ENCODE data around the gene RALGAPA1. TPM values are rescaled to one million over a fixed set of nuclear protein-coding genes. Genes with fewer than 3 reads are reported as not detected.

The RALGAPA1 gene
- total and polyA plus RNA-seq, 8 donors = 6.0 to 482 (median 128) TPM

DNA sequence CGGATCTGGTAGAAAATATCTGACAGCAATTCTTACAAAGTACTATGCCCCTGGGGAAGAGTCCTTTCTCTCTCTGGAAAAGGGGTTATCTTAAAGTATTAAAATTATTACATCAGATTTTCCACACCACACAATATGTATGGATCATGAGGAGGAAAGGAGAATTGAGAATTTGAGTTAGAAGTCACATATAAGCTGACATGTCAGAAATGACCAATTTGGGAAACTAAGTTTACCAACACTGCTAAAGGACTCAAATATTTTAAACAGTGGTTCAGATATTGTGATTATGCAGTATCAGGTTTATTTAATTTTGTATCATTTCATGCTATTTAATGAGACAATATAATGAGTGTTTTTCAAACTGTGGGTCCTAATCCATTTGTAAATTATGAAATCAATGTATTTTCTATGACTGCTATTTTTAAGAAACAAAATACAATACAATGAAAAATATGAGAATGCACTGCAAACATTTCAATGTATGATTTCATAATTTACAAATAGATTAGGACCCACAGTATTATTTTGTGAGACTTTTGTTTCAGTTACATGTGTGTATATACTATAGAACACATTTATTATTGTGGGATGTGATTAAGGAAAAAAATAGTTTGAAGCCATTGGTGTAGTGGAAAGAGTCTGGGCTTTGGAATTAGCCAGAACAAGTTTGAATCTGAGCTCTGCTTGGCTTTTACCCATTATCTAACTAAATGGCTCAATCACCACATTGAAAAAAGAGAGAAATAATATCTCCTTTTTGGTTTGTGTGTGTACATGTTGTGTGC lies 276.9 kb downstream of the RALGAPA1 start:
- 69 to 97% (median 89%) methylated on average over 1 of the region's 1 CpG for WGBS, 5 donors
- H3K27ac ChIP-seq = no peak overlapping the region
- peaks cover 24 to 31% (median 30%) of the 10 kb centered on the region in 4 donors for H3K4me1 ChIP-seq
- intact Hi-C loops (cut with DNase I; ENCODE audit: low total_unique reads) = no loop called here
- no peaks in the 10 kb centered on the region for H3K36me3 ChIP-seq
- no peak overlapping the region for H3K4me3 ChIP-seq
- H3K9me3 ChIP-seq = no peaks in the 10 kb centered on the region
- H3K27me3 ChIP-seq = peaks cover 5 to 82% (median 47%) of the 10 kb centered on the region in 3 donors
- DNase-seq = no peak
- TF ChIP-seq POLR2AphosphoS5 (IDR thresholded peaks at IDR 0.05) (no peak), EP300 (IDR thresholded peaks at IDR 0.05) (no peak)

DNA sequence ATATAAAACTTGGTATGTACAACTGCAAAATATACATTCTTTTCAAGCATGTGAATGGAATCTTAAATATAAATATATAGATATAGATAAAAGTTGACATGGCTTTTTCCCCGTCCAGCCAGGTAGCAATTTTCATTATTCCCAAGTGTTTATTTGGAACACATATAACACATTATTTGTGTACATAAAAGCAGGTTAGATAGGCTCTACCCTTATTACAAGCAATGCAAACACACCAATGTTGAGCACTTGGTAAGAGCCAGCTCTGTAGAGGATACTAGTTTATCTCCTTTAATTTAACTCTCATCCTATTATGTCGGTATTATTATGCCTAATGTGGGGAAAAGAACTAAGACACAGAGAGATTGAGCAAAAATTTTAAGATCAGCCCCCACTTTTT lies 282.1 kb downstream of the RALGAPA1 start:
- Histone ChIP-seq H3K27me3 (peaks cover 0 to 32% (median 6%) of the 10 kb centered on the region in 3 donors), H3K9me3 (peaks cover 0 to 6% (median 0%) of the 10 kb centered on the region in 4 donors), H3K27ac (no peak overlapping the region), H3K4me1 (no peaks in the 10 kb centered on the region), H3K4me3 (no peak overlapping the region), H3K36me3 (no peaks in the 10 kb centered on the region)
- TF ChIP-seq POLR2AphosphoS5 (IDR thresholded peaks at IDR 0.05) (no peak), EP300 (IDR thresholded peaks at IDR 0.05) (no peak), POLR2A (IDR thresholded peaks at IDR 0.05) (no peak)
- TF ChIP-seq, protein P1, sequence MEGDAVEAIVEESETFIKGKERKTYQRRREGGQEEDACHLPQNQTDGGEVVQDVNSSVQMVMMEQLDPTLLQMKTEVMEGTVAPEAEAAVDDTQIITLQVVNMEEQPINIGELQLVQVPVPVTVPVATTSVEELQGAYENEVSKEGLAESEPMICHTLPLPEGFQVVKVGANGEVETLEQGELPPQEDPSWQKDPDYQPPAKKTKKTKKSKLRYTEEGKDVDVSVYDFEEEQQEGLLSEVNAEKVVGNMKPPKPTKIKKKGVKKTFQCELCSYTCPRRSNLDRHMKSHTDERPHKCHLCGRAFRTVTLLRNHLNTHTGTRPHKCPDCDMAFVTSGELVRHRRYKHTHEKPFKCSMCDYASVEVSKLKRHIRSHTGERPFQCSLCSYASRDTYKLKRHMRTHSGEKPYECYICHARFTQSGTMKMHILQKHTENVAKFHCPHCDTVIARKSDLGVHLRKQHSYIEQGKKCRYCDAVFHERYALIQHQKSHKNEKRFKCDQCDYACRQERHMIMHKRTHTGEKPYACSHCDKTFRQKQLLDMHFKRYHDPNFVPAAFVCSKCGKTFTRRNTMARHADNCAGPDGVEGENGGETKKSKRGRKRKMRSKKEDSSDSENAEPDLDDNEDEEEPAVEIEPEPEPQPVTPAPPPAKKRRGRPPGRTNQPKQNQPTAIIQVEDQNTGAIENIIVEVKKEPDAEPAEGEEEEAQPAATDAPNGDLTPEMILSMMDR (IDR thresholded peaks at IDR 0.05) = no peak
- WGBS, 5 donors = 66 to 85% (median 69%) methylated on average over 2 of the region's 2 CpGs
- intact Hi-C loops (cut with DNase I; ENCODE audit: low total_unique reads) = no loop called here
- no peak for DNase-seq

DNA sequence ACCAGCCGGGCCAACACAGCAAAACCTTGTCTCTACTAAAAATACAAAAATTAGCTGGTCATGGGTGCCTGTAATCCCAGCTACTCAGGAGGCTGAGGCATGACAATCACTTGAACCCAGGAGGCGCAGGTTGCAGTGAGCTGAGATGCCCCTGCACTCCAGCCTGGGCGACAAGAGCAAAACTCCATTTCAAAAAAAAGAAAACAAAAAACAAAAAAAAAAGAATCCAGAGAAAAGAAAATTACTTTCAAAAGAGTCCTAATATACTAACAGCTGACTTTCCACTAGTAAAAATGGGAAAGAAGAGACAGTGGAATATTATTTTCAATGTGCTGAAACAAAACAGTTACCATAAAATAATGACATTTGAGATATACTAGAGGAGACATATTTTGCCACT lies 283.4 kb downstream of the RALGAPA1 start:
- Histone ChIP-seq H3K4me1 (no peaks in the 10 kb centered on the region), H3K27ac (no peak overlapping the region), H3K36me3 (no peaks in the 10 kb centered on the region), H3K4me3 (no peak overlapping the region), H3K27me3 (peaks cover 0 to 20% (median 3%) of the 10 kb centered on the region in 3 donors), H3K9me3 (peaks cover 0 to 6% (median 0%) of the 10 kb centered on the region in 4 donors)
- 87 to 98% (median 94%) methylated on average over 3 of the region's 3 CpGs for WGBS, 5 donors
- DNase-seq = no peak
- intact Hi-C loops (cut with DNase I; ENCODE audit: low total_unique reads) = no loop called here
- TF ChIP-seq POLR2AphosphoS5 (IDR thresholded peaks at IDR 0.05) (no peak), EP300 (IDR thresholded peaks at IDR 0.05) (no peak), POLR2A (IDR thresholded peaks at IDR 0.05) (no peak)
- TF ChIP-seq, protein P1 (IDR thresholded peaks at IDR 0.05) = no peak

DNA sequence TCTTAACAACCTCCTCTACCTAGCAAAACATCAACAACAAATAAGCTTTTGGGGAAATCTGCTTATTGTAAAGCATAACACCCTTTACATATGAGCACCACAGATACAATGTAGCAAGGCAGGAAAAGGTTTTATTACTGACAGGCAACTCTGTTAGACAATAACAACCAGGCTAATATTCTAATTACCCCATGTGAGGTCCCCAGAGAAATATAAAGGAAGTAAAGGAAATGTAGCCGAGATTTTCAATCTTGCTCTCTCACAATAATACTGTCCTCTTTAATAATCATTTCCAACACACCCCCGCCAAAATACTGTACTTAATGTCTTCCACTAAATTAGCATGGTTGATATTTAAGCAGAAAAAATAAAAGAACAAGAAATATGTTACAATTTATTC lies 289.1 kb downstream of the RALGAPA1 start:
- DNase-seq = no peak
- H3K4me1 ChIP-seq = no peaks in the 10 kb centered on the region
- 63 to 86% (median 76%) methylated on average over 2 of the region's 2 CpGs for WGBS, 5 donors

DNA sequence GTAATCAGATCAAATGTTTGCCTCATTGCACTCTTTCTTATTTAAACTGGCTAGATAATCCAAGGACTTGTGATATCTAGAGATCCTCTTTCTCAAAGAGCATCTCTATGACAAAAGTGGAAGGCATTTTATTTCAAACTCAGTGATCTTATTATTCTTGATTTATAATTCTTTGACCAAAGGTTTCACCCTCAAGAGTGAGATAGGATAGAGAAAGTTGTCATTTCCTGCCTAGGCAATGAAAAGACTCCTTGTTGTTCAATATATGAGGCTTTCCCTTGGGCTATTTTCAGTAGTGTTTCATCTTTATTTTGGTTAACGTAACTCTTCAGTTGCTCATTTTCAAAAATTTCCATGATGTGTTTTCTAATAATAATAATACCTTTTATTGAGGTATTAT lies 293.2 kb downstream of the RALGAPA1 start:
- H3K4me3 ChIP-seq = no peak overlapping the region
- H3K27ac ChIP-seq = no peak overlapping the region
- no peak for DNase-seq
- no peaks in the 10 kb centered on the region for H3K4me1 ChIP-seq
- 84 to 93% (median 87%) methylated on average over 1 of the region's 1 CpG for WGBS, 5 donors
- H3K36me3 ChIP-seq = no peaks in the 10 kb centered on the region
- intact Hi-C loops (cut with DNase I; ENCODE audit: low total_unique reads) = no loop called here
- TF ChIP-seq, protein P1 (IDR thresholded peaks at IDR 0.05) = no peak
- no peak for TF ChIP-seq POLR2AphosphoS5 (IDR thresholded peaks at IDR 0.05)
- no peak for TF ChIP-seq POLR2A (IDR thresholded peaks at IDR 0.05)
- TF ChIP-seq EP300 (IDR thresholded peaks at IDR 0.05) = no peak
- H3K27me3 ChIP-seq = no peaks in the 10 kb centered on the region
- H3K9me3 ChIP-seq = no peaks in the 10 kb centered on the region

More for the DNA sequence above, 289.1 kb downstream of the RALGAPA1 start:
- no peak for TF ChIP-seq POLR2AphosphoS5 (IDR thresholded peaks at IDR 0.05)
- no peak for TF ChIP-seq POLR2A (IDR thresholded peaks at IDR 0.05)
- Histone ChIP-seq H3K27me3 (no peaks in the 10 kb centered on the region), H3K36me3 (no peaks in the 10 kb centered on the region), H3K9me3 (no peaks in the 10 kb centered on the region), H3K27ac (no peak overlapping the region), H3K4me3 (no peak overlapping the region)
- intact Hi-C loops (cut with DNase I; ENCODE audit: low total_unique reads) = no loop called here

Data from stomach (tissue), 9 donors.